PC-9 (cell line): ENCODE data around the gene ZCCHC7. TPM values are rescaled to one million over a fixed set of nuclear protein-coding genes. Genes with fewer than 3 reads are reported as not detected.
A peak's percentile ranks its signal among the peaks of the same experiment; 100 is the strongest.

ENCODE experiments used
- BruUV-seq: library from RNA; stranded (reverse); fragments of 400-500 nt; replicated peaks from 2 replicates; lab custom pipeline; 2021; lab: Mats Ljungman, UMichigan
- CTCF ChIA-PET: fragments of 300-600 bp; sonication (Branson Sonifier 250); formaldehyde crosslinking; loops from one replicate; lab custom pipeline; 2022; ENCODE audit warnings: antibody characterized with exemption; lab: Charles Lee
- POLR2A ChIA-PET: fragments of 300-600 bp; sonication (Branson Sonifier 250); formaldehyde crosslinking; loops from one replicate; lab custom pipeline; 2022; ENCODE audit warnings: antibody characterized with exemption; ENCODE audit not compliant: unreplicated experiment; lab: Charles Lee
- DNase-seq, 2 experiments: peaks; one replicate each; pipeline versions ENCODE4 v3.0.0 to v3.0.0-alpha.2; 2015 to 2022; ENCODE audit warnings: mixed read lengths in 1 of 2
- H2AFZ ChIP-seq: fragments of 200-600 bp; sonication (generic); 2 replicates; pipeline ENCODE4 v1.8.1; 2017; ENCODE audit warnings: antibody characterized with exemption
- H3F3A ChIP-seq: fragments of 200-600 bp; sonication (generic); 2 replicates; pipeline ENCODE4 v1.8.1; 2017; ENCODE audit warnings: antibody characterized with exemption, mild to moderate bottlenecking, low read depth; ENCODE audit not compliant: insufficient read depth
- H3K27ac ChIP-seq: fragments of 200-600 bp; sonication (generic); 2 replicates; pipeline ENCODE4 v1.6.1; 2016; ENCODE audit warnings: mixed run types
- H3K27me3 ChIP-seq: fragments of 200-600 bp; sonication (generic); 2 replicates; pipeline ENCODE4 v1.6.1; 2016; ENCODE audit warnings: low read depth, mixed run types; ENCODE audit not compliant: insufficient read depth
- H3K36me3 ChIP-seq: fragments of 200-600 bp; sonication (generic); 2 replicates; pipeline ENCODE4 v1.6.1; 2016; ENCODE audit warnings: low read depth, mixed run types
- H3K4me1 ChIP-seq: fragments of 200-600 bp; sonication (generic); replicated peaks from 2 replicates; pipeline ENCODE4 v1.6.1; 2016; ENCODE audit warnings: mixed run types; ENCODE audit not compliant: insufficient read depth
- H3K4me2 ChIP-seq: fragments of 200-600 bp; sonication (generic); 2 replicates; pipeline ENCODE4 v1.6.1; 2017; ENCODE audit warnings: mixed run types
- H3K4me3 ChIP-seq: fragments of 200-600 bp; sonication (generic); 2 replicates; pipeline ENCODE4 v1.6.1; 2016; ENCODE audit warnings: mixed run types
- H3K79me2 ChIP-seq: fragments of 200-600 bp; sonication (generic); 2 replicates; pipeline ENCODE4 v1.6.1; 2017; ENCODE audit warnings: low read depth, mixed run types
- H3K9me2 ChIP-seq: fragments of 200-600 bp; sonication (generic); 2 replicates; pipeline ENCODE4 v1.8.1; 2017; ENCODE audit warnings: mild to moderate bottlenecking; ENCODE audit not compliant: insufficient read depth
- H3K9me3 ChIP-seq: fragments of 200-600 bp; sonication (generic); 2 replicates; pipeline ENCODE4 v1.8.1; 2016; ENCODE audit warnings: low read depth; ENCODE audit not compliant: insufficient read depth
- H4K20me1 ChIP-seq: fragments of 200-600 bp; sonication (generic); 2 replicates; pipeline ENCODE4 v1.8.1; 2017; ENCODE audit not compliant: insufficient read depth
- CTCF ChIP-seq: fragments of 200-600 bp; sonication (generic); conservative IDR thresholded peaks from 2 replicates; pipeline ENCODE4 v1.6.1; 2017; ENCODE audit warnings: mixed run types, antibody characterized with exemption, mild to moderate bottlenecking, moderate library complexity
- EZH2 ChIP-seq: fragments of 200-600 bp; sonication (generic); IDR thresholded peaks from 2 replicates; pipeline ENCODE4 v1.8.0; 2017; ENCODE audit warnings: antibody characterized with exemption, low read depth
- intact Hi-C: fragments of 100-400 bp; cut with micrococcal nuclease; formaldehyde crosslinking; loops from one replicate; pipeline ENCODE4 v1.10.0; 2022; ENCODE audit not compliant: unreplicated experiment
- total RNA-seq: library from RNA; stranded (reverse); gene quantifications from 2 replicates; pipeline ENCODE4 v1.2.3, GENCODE V29; 2021

Gene ZCCHC7
- total RNA-seq, 1 experiment from 2014 or later: 15.9 TPM

GRCh38 chr9:37328556-37329227 is 208.3 kb downstream of the ZCCHC7 start:
- no peaks in the 10 kb centered on the region for H3K36me3 ChIP-seq
- H3K9me2 ChIP-seq: no peaks in the 10 kb centered on the region
- no peak overlapping the region for H3K4me2 ChIP-seq
- no peaks in the 10 kb centered on the region for H3F3A ChIP-seq
- no peaks in the 10 kb centered on the region for H3K4me1 ChIP-seq
- no peak for TF ChIP-seq EZH2
- TF ChIP-seq CTCF: no peak
- ChIA-PET POLR2A (no interaction called here), CTCF (no interaction called here)
- H3K79me2 ChIP-seq: no peaks in the 10 kb centered on the region
- no peaks in the 10 kb centered on the region for H3K9me3 ChIP-seq
- no peaks in the 10 kb centered on the region for H3K27me3 ChIP-seq
- H2AFZ ChIP-seq: no peak overlapping the region
- no peak overlapping the region for H3K4me3 ChIP-seq
- BruUV-seq: no TSS peak
- no peaks in the 10 kb centered on the region for H4K20me1 ChIP-seq
- intact Hi-C loops: loop anchor here (1.0 kb wide), 1 partner anchor 332 kb away; no protein-coding TSS in a partner anchor
- no peak overlapping the region for H3K27ac ChIP-seq
- DNase-seq: no peak

GRCh38 chr9:37329576-37329975 is 209.2 kb downstream of the ZCCHC7 start:
- H3K79me2 ChIP-seq: no peaks in the 10 kb centered on the region
- H3K9me3 ChIP-seq: no peaks in the 10 kb centered on the region
- no peak overlapping the region for H3K4me3 ChIP-seq
- H3K36me3 ChIP-seq: no peaks in the 10 kb centered on the region
- no peaks in the 10 kb centered on the region for H3F3A ChIP-seq
- H3K4me1 ChIP-seq: no peaks in the 10 kb centered on the region
- H3K4me2 ChIP-seq: no peak overlapping the region
- ChIA-PET CTCF (no interaction called here), POLR2A (no interaction called here)
- no peak overlapping the region for H3K27ac ChIP-seq
- no peak for DNase-seq
- intact Hi-C loops: loop anchor here (1.0 kb wide), 1 partner anchor 333 kb away; no protein-coding TSS in a partner anchor
- TF ChIP-seq CTCF: 0 out of 2 replicates have a peak, but pooled peaks have one; percentile 7
- no peak for TF ChIP-seq EZH2
- no peak overlapping the region for H2AFZ ChIP-seq
- no peaks in the 10 kb centered on the region for H3K9me2 ChIP-seq
- no peaks in the 10 kb centered on the region for H3K27me3 ChIP-seq
- H4K20me1 ChIP-seq: no peaks in the 10 kb centered on the region
- BruUV-seq: no TSS peak

- no peak overlapping the region for H3K27ac ChIP-seq
- ChIA-PET POLR2A (no interaction called here), CTCF (interaction anchor here (0.7 kb wide), 1 partner anchor 438 kb away, joined by 3 read pairs; no protein-coding TSS in a partner anchor)
- H3K9me2 ChIP-seq: no peaks in the 10 kb centered on the region
- no peak overlapping the region for H3K4me2 ChIP-seq
- no peak overlapping the region for H3K4me3 ChIP-seq
- H3K36me3 ChIP-seq: no peaks in the 10 kb centered on the region
- no peaks in the 10 kb centered on the region for H3K27me3 ChIP-seq
- no peak for TF ChIP-seq CTCF
- TF ChIP-seq EZH2: no peak
- BruUV-seq: no TSS peak
- H3K9me3 ChIP-seq: no peaks in the 10 kb centered on the region
- no peak for DNase-seq
- H3K79me2 ChIP-seq: no peaks in the 10 kb centered on the region
- no peaks in the 10 kb centered on the region for H4K20me1 ChIP-seq
- H3F3A ChIP-seq: no peaks in the 10 kb centered on the region
- no peak overlapping the region for H2AFZ ChIP-seq
- intact Hi-C loops: no loop called here
- H3K4me1 ChIP-seq: no peaks in the 10 kb centered on the region
Observed at GRCh38 chr9:37331871-37332270, 211.5 kb downstream of the ZCCHC7 start.
